NCI-H2171 (cell line): Measurements from ENCODE around the gene ZNF460.
A peak's percentile ranks its signal among the peaks of the same experiment; 100 is the strongest.
"Not testable (repeated sequence)": the region's sequence is repeated elsewhere in the genome, so short reads cannot be mapped to it uniquely, and the experiment has no call there.

Experiments used
- DNase-seq: peaks from one replicate; lab custom pipeline; 2025; lab: John Stamatoyannopoulos, UW

The ZNF460 gene

DNA sequence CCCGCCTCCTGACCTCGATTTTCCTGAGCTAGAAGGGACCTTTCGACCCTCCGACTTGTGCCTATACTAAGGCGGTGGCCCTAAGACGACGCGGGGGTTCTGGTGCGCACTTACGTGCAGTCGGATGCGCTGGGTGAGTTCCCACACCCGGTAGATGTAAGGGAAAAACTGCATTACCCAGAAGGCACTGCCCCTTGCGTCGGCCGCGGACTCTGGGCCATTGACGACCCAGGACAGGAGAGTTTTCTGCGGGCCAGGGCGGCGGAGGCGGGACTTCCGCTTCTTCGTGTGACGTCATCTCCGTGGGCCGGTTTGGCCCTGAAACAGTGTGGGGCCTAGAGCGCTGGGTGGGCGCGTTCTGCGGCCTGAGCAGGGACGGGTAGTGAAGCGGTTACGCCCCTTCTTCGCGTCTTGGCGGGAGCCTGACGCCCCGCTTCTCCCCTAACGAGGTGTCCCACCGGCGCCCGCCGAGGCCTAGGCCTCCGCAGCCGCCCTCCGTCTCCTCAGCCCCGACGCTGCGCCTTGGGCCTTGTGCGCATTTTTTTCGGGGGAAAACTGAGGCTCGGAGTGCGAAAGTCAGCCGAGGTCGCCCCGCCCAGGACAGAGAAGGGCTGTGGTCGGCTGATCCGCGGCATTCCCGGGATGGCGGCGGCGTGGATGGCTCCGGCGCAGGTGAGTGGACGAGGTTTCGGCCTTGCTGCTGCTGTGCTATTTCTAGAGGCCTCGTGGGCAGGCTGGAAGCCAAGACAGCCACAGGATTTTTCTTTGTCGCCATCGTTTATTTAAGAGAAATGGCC, at the start of gene ZNF460:
Gene ZNF460, plus strand, starts transcription at position 321 of the 797 bp plus-strand sequence. Its CDS starts 322 bp downstream, at position 643.
- DNase-seq: peak; percentile 95

DNA sequence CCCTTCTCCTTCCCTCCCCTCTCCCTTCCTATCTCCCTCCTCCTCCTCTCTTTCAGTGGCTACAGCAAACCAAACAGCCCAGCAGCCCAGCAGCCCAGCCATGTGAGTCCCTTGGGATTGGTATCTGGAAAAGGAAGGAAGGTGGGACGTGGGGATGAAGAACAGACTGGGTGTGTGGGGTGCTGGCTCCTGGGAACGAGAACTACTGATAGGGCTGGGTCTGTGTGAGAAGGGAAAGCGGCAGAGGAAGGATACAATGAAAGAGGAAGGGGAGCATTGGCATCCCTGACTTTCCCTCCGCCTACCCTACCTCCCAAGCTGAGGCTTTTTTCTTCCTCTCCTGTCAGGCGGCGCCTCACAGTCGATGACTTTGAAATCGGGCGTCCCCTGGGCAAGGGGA, 48.6 kb upstream of the ZNF460 start:
- DNase-seq: no peak

DNA sequence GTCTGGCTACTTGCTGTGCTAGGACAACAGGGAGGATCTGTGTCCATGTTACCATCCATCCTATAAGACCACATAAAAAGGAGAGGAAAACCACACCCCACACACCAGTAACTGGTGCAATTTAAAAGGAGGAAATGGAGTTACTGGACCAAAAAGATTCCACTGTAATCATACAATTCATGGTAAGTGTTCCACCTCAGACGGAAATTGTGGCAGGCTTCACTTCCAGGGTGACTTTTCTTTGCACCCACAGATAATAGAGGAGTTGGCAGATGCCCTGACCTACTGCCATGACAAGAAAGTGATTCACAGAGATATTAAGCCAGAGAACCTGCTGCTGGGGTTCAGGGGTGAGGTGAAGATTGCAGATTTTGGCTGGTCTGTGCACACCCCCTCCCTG, 47.1 kb upstream of the ZNF460 start:
- DNase-seq: no peak

DNA sequence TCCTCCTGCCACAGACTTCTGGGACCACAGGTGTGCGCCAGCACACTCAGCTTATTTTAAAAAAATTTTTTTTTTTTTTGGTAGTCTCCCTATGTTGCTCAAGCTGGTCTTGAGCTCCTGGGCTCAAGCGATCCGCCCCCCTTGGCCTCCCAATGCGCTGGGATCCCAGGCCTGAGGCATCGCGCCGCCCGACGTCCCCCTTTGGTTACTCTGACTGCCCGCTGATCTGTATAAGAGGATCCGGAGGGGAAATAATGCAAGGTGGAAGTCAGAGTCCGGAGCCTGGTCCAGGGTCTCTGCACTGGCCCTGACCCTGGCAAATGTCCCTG, 40.3 kb upstream of the ZNF460 start:
- DNase-seq: no peak

DNA sequence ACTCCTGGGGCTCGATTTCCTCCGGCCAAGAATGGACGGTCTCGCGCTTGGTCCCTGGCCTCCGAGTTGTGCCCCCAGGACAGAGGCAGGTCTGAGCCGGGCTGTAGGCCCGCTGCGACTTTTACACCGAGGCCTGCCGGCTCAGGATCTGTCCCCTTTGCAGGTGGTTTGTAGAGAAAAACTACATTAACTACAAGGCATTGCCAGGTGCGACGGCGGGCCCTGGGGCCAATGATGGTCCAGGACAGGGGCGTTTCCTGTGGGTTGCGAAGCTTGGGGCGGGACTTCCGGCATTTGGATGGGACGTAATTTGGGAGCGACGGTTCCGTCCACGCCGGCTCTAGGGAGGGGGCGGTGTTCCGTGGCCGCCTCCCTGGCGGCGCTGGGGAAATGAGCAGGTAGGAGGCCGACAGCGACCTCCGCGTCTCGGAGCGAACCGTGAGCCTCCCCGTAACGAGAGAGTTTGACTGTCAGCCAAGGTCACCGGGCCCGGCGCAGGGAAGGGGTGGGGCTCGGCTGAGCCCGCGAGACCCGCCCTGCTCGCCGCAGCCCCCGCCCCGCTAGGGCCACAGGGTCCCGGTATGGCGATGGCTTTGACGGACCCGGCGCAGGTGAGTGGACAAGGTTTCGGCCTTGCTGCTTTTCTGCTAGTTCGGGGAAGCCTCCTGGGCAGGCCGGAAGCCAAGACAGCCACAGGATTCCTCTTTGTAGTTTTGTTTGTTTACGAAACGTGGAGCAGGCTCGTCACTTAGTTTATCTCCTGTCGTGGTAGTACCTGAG, 39.8 kb upstream of the ZNF460 start, which contains the start of gene ZNF805:
Gene ZNF805, plus strand, starts transcription at position 322 of the 780 bp plus-strand sequence. Its CDS starts 260 bp downstream, at position 582.
- peak; percentile 92 for DNase-seq

DNA sequence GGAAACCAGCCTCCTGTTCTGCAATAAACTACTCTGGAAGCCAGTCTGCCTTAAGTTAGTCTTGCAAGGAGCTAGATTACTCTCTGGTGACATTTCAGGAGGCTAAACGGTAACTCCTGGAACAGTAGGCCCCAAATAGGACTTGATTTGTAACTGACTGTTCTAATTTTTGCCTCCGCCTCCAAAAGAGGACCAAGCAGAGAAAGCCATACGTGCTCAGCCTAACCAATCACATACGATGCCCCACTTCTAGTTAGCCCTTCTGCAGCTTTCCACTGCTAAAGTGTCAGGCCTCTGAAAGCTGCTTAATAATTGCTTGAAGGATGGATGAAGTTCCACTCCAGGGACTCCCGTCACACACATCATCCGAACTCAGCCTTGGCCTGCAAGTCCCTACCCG, 39.1 kb upstream of the ZNF460 start:
- DNase-seq: no peak

DNA sequence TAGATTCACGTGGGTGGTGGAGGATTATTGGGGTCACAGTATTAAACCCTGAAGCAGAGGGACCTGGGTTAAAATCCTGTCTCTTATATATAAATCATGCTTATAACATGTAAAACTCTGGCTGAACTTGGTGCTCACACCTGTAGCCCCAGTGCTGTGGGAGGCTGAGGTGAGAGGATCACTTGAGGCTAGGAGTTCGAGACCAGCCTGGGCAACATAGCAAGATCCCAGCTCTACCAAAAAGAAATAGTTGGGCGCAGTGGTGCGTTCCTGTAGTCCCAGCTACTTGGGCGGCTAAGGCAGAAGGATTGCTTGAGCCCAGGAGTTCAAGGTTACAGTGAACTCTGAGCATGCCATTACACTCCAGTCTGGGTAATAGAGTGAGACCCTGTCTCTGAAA, 37.5 kb upstream of the ZNF460 start:
- no peak for DNase-seq

DNA sequence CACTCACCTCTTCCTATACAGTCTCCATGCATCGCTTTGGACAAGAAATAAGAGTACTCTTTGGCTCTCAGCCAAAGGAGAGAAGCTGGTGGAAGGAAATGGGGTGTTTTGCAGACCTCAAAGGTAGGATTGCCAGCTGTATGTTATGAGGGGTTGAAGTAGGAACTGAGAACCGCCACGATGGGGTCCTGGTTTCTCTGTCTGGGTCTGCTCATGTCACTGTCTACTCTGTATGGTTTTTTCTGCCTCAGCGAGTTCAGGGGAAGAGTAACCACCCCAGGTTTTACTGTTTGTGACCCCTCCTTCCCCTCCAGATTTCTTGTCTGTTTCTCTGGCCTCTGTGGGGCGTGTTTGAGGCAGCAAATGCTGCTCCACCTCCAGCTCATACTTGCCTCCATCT, 35.8 kb upstream of the ZNF460 start:
- DNase-seq: no peak

DNA sequence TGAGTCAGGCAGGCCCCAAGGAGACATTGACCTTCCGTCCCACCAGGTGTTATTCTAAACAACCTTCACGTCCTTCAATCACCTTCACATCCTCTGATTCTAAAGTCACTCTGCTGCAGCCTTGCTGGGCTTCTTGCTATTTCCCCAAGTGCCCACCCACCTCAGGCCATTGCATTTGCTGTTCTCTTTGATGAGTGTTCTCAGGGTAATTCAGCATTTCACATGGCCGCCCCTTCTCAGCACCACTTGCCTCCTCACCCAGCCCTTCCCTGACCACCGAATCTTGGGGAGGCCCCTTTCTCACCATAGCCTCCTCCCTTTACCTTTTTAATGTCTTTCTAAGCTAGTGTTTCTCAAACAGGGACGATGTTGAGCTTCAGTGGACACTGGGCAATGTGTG, 35.2 kb upstream of the ZNF460 start:
- no peak for DNase-seq

DNA sequence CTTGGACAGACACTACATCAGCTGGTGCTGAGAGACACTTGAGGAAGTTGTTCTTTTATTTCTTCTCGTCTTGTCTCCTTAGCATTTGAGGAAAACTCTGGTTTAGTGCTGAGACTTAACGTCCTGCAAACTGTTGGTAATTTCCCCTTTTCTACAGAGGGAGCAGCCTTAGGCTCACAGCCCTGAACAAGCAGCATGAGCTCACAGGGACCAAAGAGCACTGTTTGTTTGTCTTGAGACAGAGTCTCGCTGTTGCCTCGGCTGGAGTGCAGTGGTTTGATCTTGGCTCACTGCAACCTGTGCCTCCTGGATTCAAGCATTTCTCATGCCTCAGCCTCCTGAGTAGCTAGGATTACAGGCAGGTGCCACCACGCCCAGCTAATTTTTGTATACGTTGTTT, 34.3 kb upstream of the ZNF460 start:
- DNase-seq: no peak

DNA sequence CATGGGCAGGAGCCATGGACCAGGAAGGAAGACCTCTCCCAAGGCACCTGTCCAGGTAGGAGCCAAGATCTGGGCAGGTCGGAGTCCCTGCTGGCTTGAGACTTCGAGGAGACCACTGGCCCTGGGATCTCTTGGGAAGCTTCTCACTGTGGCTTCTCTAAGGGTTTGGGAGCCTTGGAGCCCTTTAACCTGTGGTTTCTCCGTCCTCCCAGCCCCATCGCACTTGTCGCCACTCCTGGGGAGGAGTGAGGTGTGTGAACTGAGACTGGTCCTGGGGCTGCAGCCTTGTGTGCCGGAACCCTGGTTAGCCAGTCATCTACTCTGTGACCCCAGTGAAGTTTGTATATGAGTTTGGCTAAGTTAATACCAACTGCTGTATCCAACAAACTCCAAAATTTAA, 31.6 kb upstream of the ZNF460 start:
- no peak for DNase-seq

DNA sequence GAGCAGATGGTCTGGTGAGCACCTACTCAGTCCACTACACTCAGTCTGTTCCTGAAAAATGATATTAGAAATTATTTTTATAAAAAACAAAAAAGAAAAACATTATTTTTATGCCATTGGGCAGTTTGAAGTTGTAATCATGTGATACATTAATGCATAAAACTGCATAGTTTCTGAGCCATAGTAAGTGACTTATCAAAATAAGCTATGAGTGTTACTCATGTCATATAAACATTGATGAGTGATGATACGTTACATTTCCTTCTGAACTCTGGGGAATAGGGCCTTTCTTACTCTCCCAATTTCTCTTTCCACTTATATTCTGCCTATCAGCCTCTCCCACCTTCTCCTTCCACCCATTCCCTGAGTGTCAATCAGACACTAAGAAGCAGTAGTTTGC, 31.0 kb upstream of the ZNF460 start:
- no peak for DNase-seq

DNA sequence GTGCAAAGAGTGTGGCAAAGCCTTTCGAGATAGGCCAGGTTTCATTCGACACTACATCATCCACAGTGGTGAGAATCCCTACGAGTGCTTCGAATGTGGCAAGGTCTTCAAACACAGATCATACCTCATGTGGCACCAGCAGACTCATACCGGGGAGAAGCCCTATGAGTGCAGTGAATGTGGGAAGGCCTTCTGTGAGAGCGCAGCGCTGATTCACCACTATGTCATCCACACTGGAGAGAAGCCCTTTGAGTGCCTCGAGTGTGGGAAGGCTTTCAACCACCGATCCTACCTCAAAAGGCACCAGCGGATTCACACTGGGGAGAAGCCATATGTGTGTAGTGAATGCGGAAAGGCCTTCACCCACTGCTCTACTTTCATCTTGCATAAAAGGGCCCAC, 26.5 kb upstream of the ZNF460 start:
- not testable (repeated sequence) for DNase-seq

DNA sequence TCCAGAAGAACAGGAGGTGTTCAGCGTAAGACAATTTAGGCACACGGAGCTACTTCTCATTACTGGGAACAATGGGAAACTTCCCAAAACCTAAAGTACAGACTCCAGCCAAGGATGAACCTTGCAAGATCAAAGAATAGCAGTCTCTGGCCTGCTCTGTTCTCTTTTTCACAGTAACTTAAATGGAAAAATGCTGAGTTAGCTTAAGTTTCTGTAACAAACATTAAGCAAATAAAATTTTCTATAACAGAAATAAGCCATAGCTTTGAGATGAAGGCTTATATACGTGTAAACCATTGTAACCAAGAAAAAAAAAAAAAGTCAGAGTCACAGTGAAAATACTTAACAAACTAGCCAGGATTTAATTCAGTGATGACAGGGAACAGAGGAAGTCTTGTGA, 18.2 kb upstream of the ZNF460 start:
- no peak for DNase-seq

DNA sequence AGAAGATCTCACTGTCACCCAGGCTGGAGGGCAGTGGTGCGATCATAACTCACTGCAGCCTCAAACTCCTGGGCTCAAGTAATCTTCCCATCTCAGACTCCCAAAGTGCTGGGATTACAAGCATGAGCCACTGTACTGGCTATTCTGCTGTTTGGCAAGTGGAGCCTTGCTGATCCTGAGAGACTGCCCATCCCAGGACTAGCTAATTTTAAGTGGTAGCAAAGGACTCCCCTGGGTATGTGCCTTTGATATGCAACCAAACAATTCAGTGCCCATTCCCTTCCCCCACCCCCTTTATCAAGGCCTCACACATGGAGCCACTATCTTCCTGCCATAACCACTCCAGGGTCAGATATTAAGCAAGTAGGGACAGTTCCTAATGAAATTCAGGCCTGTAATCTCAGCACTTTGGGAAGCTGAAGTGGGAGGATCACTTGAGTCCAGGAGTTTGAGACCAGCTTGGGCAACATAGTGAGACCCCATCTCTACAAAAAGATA, 17.0 kb upstream of the ZNF460 start:
- no peak for DNase-seq

DNA sequence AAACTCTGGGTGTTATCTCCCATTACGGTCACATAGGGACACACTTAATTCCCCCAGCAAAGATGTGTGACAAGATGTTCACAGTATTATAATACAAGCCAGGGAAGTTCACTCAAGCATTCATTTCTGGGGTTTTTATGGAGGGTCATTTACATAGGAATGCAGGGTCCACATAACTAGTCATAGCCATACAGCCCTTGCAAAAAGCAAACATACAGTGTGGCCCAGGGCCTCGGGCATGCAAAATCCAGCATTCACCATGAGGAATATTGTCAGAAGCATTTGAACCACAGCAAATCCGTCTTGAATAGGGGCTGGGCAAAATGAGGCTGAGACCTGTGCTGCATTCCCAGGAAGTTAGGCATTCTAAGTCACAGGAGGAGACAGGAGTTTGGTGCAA, 13.0 kb upstream of the ZNF460 start:
- no peak for DNase-seq

DNA sequence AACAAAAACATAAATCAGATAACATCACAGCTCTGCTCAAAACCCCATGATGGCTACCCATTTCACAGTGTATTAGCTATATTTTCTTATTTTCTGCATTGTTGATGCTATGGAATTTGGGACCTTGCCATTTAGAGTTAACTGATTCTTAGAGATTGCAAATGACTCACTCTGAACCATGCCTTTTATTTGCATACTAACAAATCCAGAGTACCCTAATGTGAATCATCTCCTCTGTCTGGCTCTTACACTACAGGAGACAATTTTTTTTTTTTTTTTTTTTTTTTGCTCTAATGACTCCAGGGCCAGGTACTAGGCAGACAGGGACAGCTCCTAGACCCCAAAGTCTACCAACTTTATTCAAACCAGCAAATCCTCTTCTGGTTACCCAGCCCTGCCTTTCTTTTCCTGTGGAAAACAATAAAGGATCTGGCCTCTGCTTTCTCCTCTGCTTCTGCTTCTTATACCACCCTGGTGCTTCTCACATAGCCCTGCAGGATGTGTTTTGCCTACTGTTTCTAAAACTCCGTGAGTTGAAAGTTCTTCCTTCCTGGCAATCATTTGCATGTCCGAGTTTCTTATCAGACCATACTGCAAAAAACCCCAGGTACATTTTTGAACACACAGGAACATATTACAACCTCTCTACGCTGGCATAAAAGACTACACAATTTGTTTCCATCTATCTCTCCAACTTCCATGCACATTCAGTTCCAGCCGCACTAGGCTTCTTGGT, 10.6 kb upstream of the ZNF460 start:
- DNase-seq: no peak

DNA sequence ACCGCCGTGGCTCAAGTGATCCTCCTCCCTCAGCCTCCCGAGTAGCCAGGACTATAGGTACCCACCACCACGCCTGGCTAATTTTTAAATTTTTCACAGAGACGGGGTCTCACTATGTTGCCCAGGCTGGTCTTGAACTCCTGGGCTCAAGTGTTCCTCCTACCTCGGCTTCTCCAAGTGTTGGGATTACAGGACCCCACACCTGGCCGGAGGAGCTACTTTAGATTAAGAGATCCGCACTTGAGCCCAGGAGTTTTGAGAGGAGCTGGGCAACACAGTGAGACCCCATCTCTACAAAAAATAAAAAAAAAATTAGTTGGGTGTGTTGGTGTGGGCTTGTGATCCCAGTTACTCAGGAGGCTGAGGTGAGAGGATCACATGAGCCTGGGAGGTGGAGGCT, 9.0 kb upstream of the ZNF460 start:
- DNase-seq: no peak

DNA sequence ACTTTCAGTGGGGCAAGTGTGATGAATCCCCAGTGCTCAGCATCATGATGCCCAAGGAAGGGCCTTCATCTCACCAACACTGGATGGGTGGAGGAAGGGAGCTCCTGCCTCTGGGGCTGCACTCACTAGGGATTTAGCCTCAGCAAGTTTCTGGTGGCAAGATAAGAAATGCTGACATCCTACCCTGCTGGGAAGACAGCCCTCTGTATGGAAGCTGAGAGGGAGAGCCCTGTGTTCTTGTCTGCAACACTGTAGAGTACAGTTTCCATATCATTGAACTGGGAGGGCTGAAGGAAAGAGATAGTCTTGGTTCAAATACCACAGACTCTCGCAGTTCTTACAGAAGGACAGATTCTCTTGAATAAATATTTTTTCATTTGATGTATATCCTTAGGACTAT, 7.3 kb upstream of the ZNF460 start:
- no peak for DNase-seq

DNA sequence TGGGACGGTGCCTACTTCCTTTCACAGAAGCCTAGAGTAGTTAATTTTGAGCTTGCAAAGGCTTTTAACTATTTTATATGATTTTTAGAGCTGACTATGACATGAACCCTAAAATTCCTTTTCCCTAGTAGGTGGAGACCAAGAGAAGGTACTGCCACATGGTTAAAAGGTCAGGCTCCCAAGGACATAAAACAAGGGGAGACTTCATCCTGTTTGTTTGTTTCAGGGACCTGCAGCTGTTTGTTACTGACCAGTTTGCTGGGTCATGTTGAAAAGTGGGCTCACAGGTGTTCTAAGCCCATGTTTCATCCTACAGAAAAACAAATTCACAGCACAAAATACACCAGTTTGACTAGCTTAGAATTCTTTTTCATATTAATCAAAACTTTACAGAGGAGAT, 3.9 kb upstream of the ZNF460 start:
- no peak for DNase-seq

DNA sequence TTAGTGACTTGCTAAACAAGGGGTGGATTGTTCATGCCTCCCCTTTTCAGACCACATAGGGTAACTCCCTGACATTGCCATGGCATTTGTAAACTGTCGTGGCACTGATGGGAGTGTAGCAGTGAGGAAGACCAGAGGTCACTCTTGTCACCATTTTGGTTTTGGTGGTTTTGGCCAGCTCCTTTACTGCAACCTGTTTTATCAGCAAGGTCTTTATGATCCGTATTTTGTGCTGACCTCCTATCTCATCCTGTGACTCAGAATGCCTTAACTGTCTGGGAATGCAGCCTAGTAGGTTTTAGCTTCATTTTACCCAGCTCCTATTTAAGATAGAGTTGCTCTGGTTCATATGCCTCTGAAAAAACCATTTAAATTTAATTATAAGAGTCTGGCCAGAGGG, 1.8 kb upstream of the ZNF460 start:
- not testable (repeated sequence) for DNase-seq

DNA sequence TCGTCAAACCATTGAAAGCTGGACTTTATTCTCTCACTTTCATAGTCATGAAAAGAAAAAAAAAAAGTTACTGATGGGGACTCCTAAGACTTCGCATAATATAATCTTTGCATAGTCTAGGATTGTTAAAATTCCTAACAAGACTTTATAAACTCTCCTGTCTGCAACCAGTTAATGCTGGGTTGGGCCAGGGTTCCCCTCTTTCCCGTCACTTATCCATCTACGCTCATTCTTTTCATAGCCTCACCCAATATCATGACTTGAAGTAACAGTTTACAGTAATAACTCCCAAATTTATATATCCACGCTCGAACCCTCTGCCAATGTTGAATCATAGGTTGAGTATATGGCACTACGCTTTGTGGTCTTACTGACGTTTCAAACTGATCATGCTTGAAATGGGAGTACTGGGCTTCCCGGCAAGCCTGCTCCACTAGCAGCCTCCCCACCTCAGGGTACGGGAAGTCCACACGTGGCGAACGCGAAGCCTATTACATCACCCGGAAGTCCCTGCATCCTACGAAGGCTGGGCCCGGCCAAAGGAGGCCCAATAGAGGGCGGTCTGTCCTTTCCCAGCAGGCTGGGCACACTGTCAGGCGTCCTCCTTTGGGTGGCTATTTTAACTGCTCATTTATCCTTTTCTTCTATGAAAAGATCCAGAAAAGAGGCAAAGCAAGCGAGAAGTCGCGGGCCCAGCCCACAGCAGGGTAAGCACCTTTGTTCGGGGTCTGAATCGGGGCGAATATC, 694 bp upstream of the ZNF460 start:
- DNase-seq: peak; percentile 88
